Parathyroid adenoma (tissue), 2 donors: ENCODE measurements around the gene ANKRD44.

Source experiments
- H2AFZ ChIP-seq: fragments of 300-600 bp; sonication (generic); one replicate; pipeline ENCODE4 v1.7.0; 2017; ENCODE audit warnings: antibody characterized with exemption, mild to moderate bottlenecking
- H3K27ac ChIP-seq: fragments of 300-600 bp; sonication (generic); one replicate; pipeline ENCODE4 v1.7.0; 2017
- H3K27me3 ChIP-seq: fragments of 300-600 bp; sonication (generic); one replicate; pipeline ENCODE4 v1.7.0; 2017; ENCODE audit warnings: low read length; ENCODE audit not compliant: control insufficient read depth, insufficient read depth
- H3K36me3 ChIP-seq: fragments of 300-600 bp; sonication (generic); one replicate; pipeline ENCODE4 v1.7.0; 2017; ENCODE audit warnings: low read length; ENCODE audit not compliant: control insufficient read depth, insufficient read depth
- H3K4me1 ChIP-seq: fragments of 300-600 bp; sonication (generic); one replicate; pipeline ENCODE4 v1.7.0; 2017; ENCODE audit warnings: control low read depth
- H3K4me2 ChIP-seq: fragments of 300-600 bp; sonication (generic); one replicate; pipeline ENCODE4 v1.7.0; 2017; ENCODE audit warnings: low read length
- H3K4me3 ChIP-seq: fragments of 300-600 bp; sonication (generic); one replicate; pipeline ENCODE4 v1.7.0; 2017; ENCODE audit warnings: low read depth, low read length
- H3K79me2 ChIP-seq: fragments of 300-600 bp; sonication (generic); one replicate; pipeline ENCODE4 v1.7.0; 2017; ENCODE audit warnings: control low read depth
- H3K9ac ChIP-seq: fragments of 300-600 bp; sonication (generic); one replicate; pipeline ENCODE4 v1.7.0; 2017; ENCODE audit warnings: mild to moderate bottlenecking
- H3K9me3 ChIP-seq: fragments of 300-600 bp; sonication (generic); one replicate; pipeline ENCODE4 v1.7.0; 2017; ENCODE audit warnings: low read length; ENCODE audit not compliant: control insufficient read depth
- TF ChIP-seq, protein P1 (sequence below): fragments of 300-600 bp; sonication (generic); IDR thresholded peaks from one replicate; pipeline ENCODE4 v1.7.0; 2017; ENCODE audit warnings: antibody characterized with exemption, mild to moderate bottlenecking
- donor health status: primary hyperparathyroidism.

The ANKRD44 gene

DNA sequence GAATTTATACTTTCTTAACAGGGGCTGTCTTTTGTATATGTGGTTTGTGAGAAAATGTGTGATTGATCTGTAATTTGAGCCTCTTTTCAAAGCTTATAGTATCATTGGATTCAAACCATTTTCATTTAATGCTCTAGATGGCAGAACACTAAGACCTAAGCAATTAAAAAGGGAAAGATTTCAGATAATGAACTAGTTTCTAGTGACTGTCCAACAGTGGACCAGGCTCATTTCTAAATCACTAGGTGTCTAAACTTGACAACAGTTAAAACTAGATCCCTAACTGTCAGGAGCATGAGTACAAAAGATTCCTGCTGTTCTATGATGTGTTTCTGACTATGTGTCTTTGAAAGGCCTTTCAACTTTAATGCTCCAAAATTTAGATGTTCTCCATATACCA, 54.6 kb downstream of the ANKRD44 start:
- H3K9me3 ChIP-seq: no peaks in the 10 kb centered on the region
- H3K27me3 ChIP-seq: no peaks in the 10 kb centered on the region
- no peak overlapping the region for H3K9ac ChIP-seq
- no peaks in the 10 kb centered on the region for H3K79me2 ChIP-seq
- no peak overlapping the region for H3K4me2 ChIP-seq
- no peaks in the 10 kb centered on the region for H3K4me1 ChIP-seq
- H3K27ac ChIP-seq: no peak overlapping the region
- H2AFZ ChIP-seq: no peak overlapping the region
- no peak overlapping the region for H3K4me3 ChIP-seq
- TF ChIP-seq, protein P1, sequence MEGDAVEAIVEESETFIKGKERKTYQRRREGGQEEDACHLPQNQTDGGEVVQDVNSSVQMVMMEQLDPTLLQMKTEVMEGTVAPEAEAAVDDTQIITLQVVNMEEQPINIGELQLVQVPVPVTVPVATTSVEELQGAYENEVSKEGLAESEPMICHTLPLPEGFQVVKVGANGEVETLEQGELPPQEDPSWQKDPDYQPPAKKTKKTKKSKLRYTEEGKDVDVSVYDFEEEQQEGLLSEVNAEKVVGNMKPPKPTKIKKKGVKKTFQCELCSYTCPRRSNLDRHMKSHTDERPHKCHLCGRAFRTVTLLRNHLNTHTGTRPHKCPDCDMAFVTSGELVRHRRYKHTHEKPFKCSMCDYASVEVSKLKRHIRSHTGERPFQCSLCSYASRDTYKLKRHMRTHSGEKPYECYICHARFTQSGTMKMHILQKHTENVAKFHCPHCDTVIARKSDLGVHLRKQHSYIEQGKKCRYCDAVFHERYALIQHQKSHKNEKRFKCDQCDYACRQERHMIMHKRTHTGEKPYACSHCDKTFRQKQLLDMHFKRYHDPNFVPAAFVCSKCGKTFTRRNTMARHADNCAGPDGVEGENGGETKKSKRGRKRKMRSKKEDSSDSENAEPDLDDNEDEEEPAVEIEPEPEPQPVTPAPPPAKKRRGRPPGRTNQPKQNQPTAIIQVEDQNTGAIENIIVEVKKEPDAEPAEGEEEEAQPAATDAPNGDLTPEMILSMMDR: no peak
- no peaks in the 10 kb centered on the region for H3K36me3 ChIP-seq

DNA sequence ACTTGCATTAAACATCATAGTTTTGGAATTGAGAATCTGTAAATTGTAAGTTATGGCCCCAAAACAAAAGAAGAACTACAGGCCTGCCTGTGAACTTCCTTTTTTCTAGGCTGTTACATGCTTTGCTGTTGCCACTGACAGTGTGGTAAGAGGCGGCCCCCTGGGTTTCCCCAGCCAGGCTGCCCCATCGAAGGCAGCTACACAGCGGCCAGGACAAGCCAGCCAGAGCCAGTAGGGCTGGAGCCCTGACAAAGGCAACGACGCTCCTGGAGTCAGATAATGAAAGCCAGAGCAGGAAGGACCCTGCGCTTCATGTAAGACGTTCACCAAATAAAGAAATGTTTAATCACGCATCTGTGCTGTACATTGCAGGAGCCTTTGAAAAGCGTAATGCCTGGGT, 55.0 kb downstream of the ANKRD44 start:
- Histone ChIP-seq H3K27ac (no peak overlapping the region), H2AFZ (no peak overlapping the region), H3K79me2 (no peaks in the 10 kb centered on the region), H3K4me2 (no peak overlapping the region), H3K4me1 (no peaks in the 10 kb centered on the region), H3K9ac (no peak overlapping the region), H3K27me3 (no peaks in the 10 kb centered on the region), H3K36me3 (no peaks in the 10 kb centered on the region), H3K9me3 (no peaks in the 10 kb centered on the region), H3K4me3 (no peak overlapping the region)
- TF ChIP-seq, protein P1: no peak

DNA sequence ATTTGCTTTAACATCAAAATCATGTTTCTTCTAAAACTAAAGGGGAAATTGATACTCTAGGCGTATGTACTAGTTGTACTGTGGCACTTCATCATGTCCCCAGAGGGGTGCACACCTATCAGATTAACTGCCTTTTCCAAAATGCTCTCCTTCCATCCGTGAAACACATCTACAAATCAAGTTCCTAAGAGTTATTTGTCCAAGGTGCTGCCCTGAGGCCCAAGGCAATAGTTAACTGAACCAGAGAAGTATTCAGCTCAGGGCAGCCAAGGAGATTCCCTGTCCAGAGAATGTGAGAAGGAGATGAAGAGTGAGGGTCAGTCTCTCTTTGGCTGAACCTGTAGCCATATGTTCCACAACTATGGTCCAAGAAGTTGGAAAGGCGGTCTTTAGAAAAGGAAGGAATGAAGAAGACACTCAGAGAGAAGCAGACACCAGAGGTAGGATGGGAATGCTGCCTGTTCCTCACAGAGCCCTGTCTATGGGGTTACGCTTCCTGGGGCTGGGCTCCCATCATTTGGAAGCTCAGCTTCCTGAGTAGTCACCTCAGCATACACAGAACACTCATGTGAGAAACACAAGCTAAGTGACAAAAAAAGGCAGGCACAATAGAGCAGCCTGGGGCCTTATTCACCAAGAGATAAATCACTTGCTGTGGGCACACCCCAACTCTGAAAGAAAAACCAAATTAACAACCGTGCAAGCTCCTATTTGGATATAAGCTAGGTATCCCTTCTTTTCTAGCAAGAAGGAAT, 55.6 kb downstream of the ANKRD44 start:
- H3K4me3 ChIP-seq: no peak overlapping the region
- H3K27me3 ChIP-seq: no peaks in the 10 kb centered on the region
- H3K79me2 ChIP-seq: no peaks in the 10 kb centered on the region
- no peak overlapping the region for H3K9ac ChIP-seq
- no peaks in the 10 kb centered on the region for H3K36me3 ChIP-seq
- no peak overlapping the region for H2AFZ ChIP-seq
- no peaks in the 10 kb centered on the region for H3K9me3 ChIP-seq
- no peaks in the 10 kb centered on the region for H3K4me1 ChIP-seq
- no peak overlapping the region for H3K27ac ChIP-seq
- no peak overlapping the region for H3K4me2 ChIP-seq
- TF ChIP-seq, protein P1: no peak

DNA sequence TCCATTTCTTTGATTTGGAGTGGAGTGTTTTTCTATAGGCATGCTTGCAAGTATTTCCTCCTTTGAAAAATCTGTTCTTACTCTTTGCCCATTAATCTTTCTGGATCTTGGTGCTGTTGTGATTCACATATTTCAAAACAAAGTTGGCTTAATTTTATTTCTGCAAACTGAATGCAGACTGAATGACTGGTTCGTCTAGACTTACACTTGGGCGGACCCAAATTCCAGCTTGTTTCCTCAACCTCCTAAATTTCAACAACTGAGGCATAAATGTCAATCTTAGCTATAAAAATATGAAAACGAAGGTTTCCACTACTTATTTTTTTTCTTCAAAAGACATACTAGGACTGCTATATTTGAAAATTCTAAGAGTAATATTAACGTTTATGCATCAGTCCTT, 59.0 kb downstream of the ANKRD44 start:
- Histone ChIP-seq H3K36me3 (no peaks in the 10 kb centered on the region), H3K27me3 (no peaks in the 10 kb centered on the region), H3K27ac (no peak overlapping the region), H3K79me2 (no peaks in the 10 kb centered on the region), H3K4me2 (no peak overlapping the region), H3K9me3 (no peaks in the 10 kb centered on the region), H2AFZ (no peak overlapping the region), H3K4me1 (no peaks in the 10 kb centered on the region), H3K9ac (no peak overlapping the region), H3K4me3 (no peak overlapping the region)
- TF ChIP-seq, protein P1: no peak

DNA sequence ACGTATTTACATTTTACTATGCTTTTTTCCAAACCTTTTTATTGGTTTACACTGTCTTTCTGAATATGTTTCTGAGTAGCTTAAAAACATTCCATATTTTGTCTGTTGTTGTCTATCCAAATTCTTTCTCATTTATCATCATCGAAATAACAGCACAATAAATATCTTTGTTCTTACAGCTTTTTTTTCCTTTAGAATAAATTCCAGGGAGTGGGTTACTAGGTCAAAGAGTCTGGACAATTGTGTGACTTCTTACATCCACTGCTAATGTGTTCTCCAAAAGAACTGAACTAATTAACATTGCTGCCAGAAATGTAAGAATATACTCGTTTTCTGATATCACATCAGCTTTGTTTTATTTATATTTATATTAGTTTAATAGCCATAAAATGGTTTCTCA, 59.4 kb downstream of the ANKRD44 start:
- Histone ChIP-seq H2AFZ (no peak overlapping the region), H3K9ac (no peak overlapping the region), H3K4me2 (no peak overlapping the region), H3K27me3 (no peaks in the 10 kb centered on the region), H3K4me1 (no peaks in the 10 kb centered on the region), H3K36me3 (no peaks in the 10 kb centered on the region), H3K9me3 (no peaks in the 10 kb centered on the region), H3K4me3 (no peak overlapping the region), H3K79me2 (no peaks in the 10 kb centered on the region), H3K27ac (no peak overlapping the region)
- TF ChIP-seq, protein P1: no peak
